PC-3 (cell line): ENCODE data around the gene SLC39A6. TPM values are rescaled to one million over a fixed set of nuclear protein-coding genes. Genes with fewer than 3 reads are reported as not detected.

ENCODE experiments used
- ATAC-seq: fragments of 200-7000 bp; cut with Tn5 transposase; 2 replicates; pipeline ENCODE4 v1.9.1; 2020; ENCODE audit warnings: mild to moderate bottlenecking, moderate library complexity
- BruUV-seq: library from RNA; stranded (reverse); fragments of 400-500 nt; replicated peaks from 2 replicates; lab custom pipeline; 2021; lab: Mats Ljungman, UMichigan
- CTCF ChIA-PET: fragments of 300-600 bp; sonication (Branson Sonifier 250); formaldehyde crosslinking; loops from one replicate; lab custom pipeline; 2022; ENCODE audit warnings: antibody characterized with exemption; lab: Charles Lee
- POLR2A ChIA-PET: fragments of 300-600 bp; sonication (Branson Sonifier 250); formaldehyde crosslinking; loops from one replicate; lab custom pipeline; 2022; ENCODE audit warnings: antibody characterized with exemption; ENCODE audit not compliant: unreplicated experiment; lab: Charles Lee
- DNase-seq: peaks from one replicate; pipeline ENCODE4 v3.0.0-alpha.2; 2015
- H2AFZ ChIP-seq: fragments of 300-600 bp; sonication (generic); 2 replicates; pipeline ENCODE4 v1.6.0; 2016; ENCODE audit warnings: antibody characterized with exemption, low read length
- H3F3A ChIP-seq: fragments of 300-600 bp; sonication (generic); one replicate; pipeline ENCODE4 v1.6.0; 2017; ENCODE audit warnings: antibody characterized with exemption, low read length, control low read depth, mild to moderate bottlenecking; ENCODE audit not compliant: unreplicated experiment
- H3K27ac ChIP-seq: fragments of 300-600 bp; sonication (generic); 2 replicates; pipeline ENCODE4 v1.5.1; 2016; ENCODE audit warnings: mild to moderate bottlenecking, low read length
- H3K27me3 ChIP-seq: fragments of 300-600 bp; sonication (generic); 2 replicates; pipeline ENCODE4 v1.6.1; 2016; ENCODE audit warnings: low read length, mixed read lengths
- H3K36me3 ChIP-seq: fragments of 300-600 bp; sonication (generic); 2 replicates; pipeline ENCODE4 v1.6.1; 2016; ENCODE audit warnings: low read depth, mixed run types, low read length, mixed read lengths
- H3K4me1 ChIP-seq: fragments of 300-600 bp; sonication (generic); 2 replicates; pipeline ENCODE4 v1.5.1; 2016; ENCODE audit warnings: low read length; ENCODE audit not compliant: insufficient read depth
- H3K4me2 ChIP-seq: fragments of 300-600 bp; sonication (generic); 2 replicates; pipeline ENCODE4 v1.6.0; 2016; ENCODE audit warnings: low read length
- H3K4me3 ChIP-seq: fragments of 300-600 bp; sonication (generic); 2 replicates; pipeline ENCODE4 v1.5.1; 2016; ENCODE audit warnings: mild to moderate bottlenecking, low read length, mixed read lengths
- H3K79me2 ChIP-seq: fragments of 300-600 bp; sonication (generic); 2 replicates; pipeline ENCODE4 v1.6.1; 2017; ENCODE audit warnings: low read length, mixed read lengths
- H3K9ac ChIP-seq: fragments of 300-600 bp; sonication (generic); 2 replicates; pipeline ENCODE4 v1.6.0; 2016; ENCODE audit warnings: mild to moderate bottlenecking, low read length
- H3K9me2 ChIP-seq: fragments of 300-600 bp; sonication (generic); replicated peaks from 2 replicates; pipeline ENCODE4 v1.6.1; 2016; ENCODE audit warnings: mixed run types, low read length, mixed read lengths
- H3K9me3 ChIP-seq: fragments of 300-600 bp; sonication (generic); 2 replicates; pipeline ENCODE4 v1.6.1; 2016; ENCODE audit warnings: low read length, mixed read lengths
- H4K20me1 ChIP-seq: fragments of 300-600 bp; sonication (generic); 2 replicates; pipeline ENCODE4 v1.6.1; 2016; ENCODE audit warnings: low read length, mixed read lengths
- CTCF ChIP-seq: fragments of 300-600 bp; sonication (generic); conservative IDR thresholded peaks from 2 replicates; pipeline ENCODE4 v1.5.1; 2017; ENCODE audit warnings: antibody characterized with exemption, low read depth, mild to moderate bottlenecking, low read length
- EZH2 ChIP-seq: fragments of 300-600 bp; sonication (generic); IDR thresholded peaks from one replicate; pipeline ENCODE4 v1.6.1; 2017; ENCODE audit warnings: antibody characterized with exemption, mild to moderate bottlenecking, low read length; ENCODE audit not compliant: unreplicated experiment
- EZH2phosphoT487 ChIP-seq: fragments of 300-600 bp; sonication (generic); IDR thresholded peaks from 2 replicates; pipeline ENCODE4 v1.6.1; 2018; ENCODE audit warnings: mild to moderate bottlenecking, antibody characterized with exemption, low read length, borderline replicate concordance
- intact Hi-C: fragments of 100-400 bp; cut with micrococcal nuclease; formaldehyde crosslinking; loops from 2 replicates; pipeline ENCODE4 v1.9.0; 2023
- total RNA-seq: library from RNA; depleted of rRNA; stranded (reverse); fragments of >200 nt; gene quantifications from 2 replicates; pipeline ENCODE4 v1.2.3, GENCODE V29; 2014

Gene SLC39A6
- total RNA-seq, 1 experiment from 2014 or later, result 25.5 TPM

GRCh38 chr18:36162981-36163380 lies 33.8 kb upstream of the SLC39A6 start:
- DNase-seq (no peak), ATAC-seq (no peak)
- CTCF ChIA-PET, result no interaction called here
- Histone ChIP-seq H4K20me1 (no peaks in the 10 kb centered on the region), H3K27ac (no peak overlapping the region), H3K36me3 (no peaks in the 10 kb centered on the region), H3K4me3 (no peak overlapping the region), H3K9ac (no peak overlapping the region), H3K4me1 (no peaks in the 10 kb centered on the region), H2AFZ (no peak overlapping the region), H3K9me3 (no peaks in the 10 kb centered on the region), H3K9me2 (no peaks in the 10 kb centered on the region), H3F3A (no peaks in the 10 kb centered on the region), H3K79me2 (no peaks in the 10 kb centered on the region), H3K27me3 (no peaks in the 10 kb centered on the region), H3K4me2 (no peak overlapping the region)
- no TSS peak for BruUV-seq
- TF ChIP-seq EZH2 (no peak), CTCF (no peak), EZH2phosphoT487 (no peak)
- POLR2A ChIA-PET, result no interaction called here
- intact Hi-C loops, result no loop called here

- H3K9ac ChIP-seq, result no peak overlapping the region
- no peaks in the 10 kb centered on the region for H3K4me1 ChIP-seq
- no peak overlapping the region for H3K27ac ChIP-seq
- ATAC-seq (no peak), DNase-seq (no peak)
- TF ChIP-seq EZH2phosphoT487 (no peak), EZH2 (no peak), CTCF (no peak)
- POLR2A ChIA-PET, result no interaction called here
- no TSS peak for BruUV-seq
- no peaks in the 10 kb centered on the region for H4K20me1 ChIP-seq
- H3K9me3 ChIP-seq, result no peaks in the 10 kb centered on the region
- no peak overlapping the region for H3K4me2 ChIP-seq
- CTCF ChIA-PET, result no interaction called here
- no peaks in the 10 kb centered on the region for H3K27me3 ChIP-seq
- H3K4me3 ChIP-seq, result no peak overlapping the region
- H3K9me2 ChIP-seq, result no peaks in the 10 kb centered on the region
- 0 out of 2 replicates have a peak, but pooled peaks cover 6% of the 10 kb centered on the region for H3K36me3 ChIP-seq
- H3K79me2 ChIP-seq, result no peaks in the 10 kb centered on the region
- H3F3A ChIP-seq, result no peaks in the 10 kb centered on the region
- H2AFZ ChIP-seq, result no peak overlapping the region
- intact Hi-C loops, result no loop called here
Observed at GRCh38 chr18:36160959-36161371, 31.8 kb upstream of the SLC39A6 start.

GRCh38 chr18:36158266-36158867 lies 29.2 kb upstream of the SLC39A6 start:
- Histone ChIP-seq H3K27me3 (no peaks in the 10 kb centered on the region), H3K36me3 (0 out of 2 replicates have a peak, but pooled peaks cover 6% of the 10 kb centered on the region), H3K27ac (no peak overlapping the region), H4K20me1 (no peaks in the 10 kb centered on the region), H3K9ac (no peak overlapping the region), H3K4me2 (no peak overlapping the region), H3K4me1 (no peaks in the 10 kb centered on the region), H3K9me2 (no peaks in the 10 kb centered on the region), H3K9me3 (no peaks in the 10 kb centered on the region), H2AFZ (no peak overlapping the region), H3F3A (no peaks in the 10 kb centered on the region), H3K79me2 (no peaks in the 10 kb centered on the region), H3K4me3 (no peak overlapping the region)
- no peak for DNase-seq
- no peak for TF ChIP-seq EZH2phosphoT487
- ATAC-seq, result no peak
- ChIA-PET POLR2A (no interaction called here), CTCF (no interaction called here)
- intact Hi-C loops, result no loop called here
- BruUV-seq, result no TSS peak
